Measurements from ENCODE around the gene XIRP2.
"Not testable (repeated sequence)": the region's sequence is repeated elsewhere in the genome, so short reads cannot be mapped to it uniquely, and the experiment has no call there.

Gene XIRP2

GRCh38 chr2:167187978-167188967, 300.0 kb downstream of the XIRP2 start:
- in situ Hi-C loops (cut with MboI; ENCODE audit: low sequenced_read_pairs), result no loop called here

- in situ Hi-C loops (cut with MboI; ENCODE audit: low sequenced_read_pairs), result no loop called here
Measured at GRCh38 chr2:167190053-167190452, 301.8 kb downstream of the XIRP2 start.

- in situ Hi-C loops (cut with MboI; ENCODE audit: low sequenced_read_pairs), result no loop called here
Measured at GRCh38 chr2:167191588-167191987, 303.3 kb downstream of the XIRP2 start.

- in situ Hi-C loops (cut with MboI; ENCODE audit: low sequenced_read_pairs), result no loop called here
Measured at GRCh38 chr2:167192833-167193232, 304.6 kb downstream of the XIRP2 start.

- in situ Hi-C loops (cut with MboI; ENCODE audit: low sequenced_read_pairs), result no loop called here
Measured at GRCh38 chr2:167196461-167197252, 308.4 kb downstream of the XIRP2 start.

- in situ Hi-C loops (cut with MboI; ENCODE audit: low sequenced_read_pairs), result no loop called here
Measured at GRCh38 chr2:167198009-167198408, 309.7 kb downstream of the XIRP2 start.

GRCh38 chr2:167198576-167198975, 310.3 kb downstream of the XIRP2 start:
- in situ Hi-C loops (cut with MboI; ENCODE audit: low sequenced_read_pairs), result no loop called here

- in situ Hi-C loops (cut with MboI; ENCODE audit: low sequenced_read_pairs), result no loop called here
Measured at GRCh38 chr2:167200019-167200418, 311.7 kb downstream of the XIRP2 start.

GRCh38 chr2:167209784-167210183, 321.5 kb downstream of the XIRP2 start:
- in situ Hi-C loops (cut with MboI; ENCODE audit: low sequenced_read_pairs), result no loop called here

- in situ Hi-C loops (cut with MboI; ENCODE audit: low sequenced_read_pairs), result no loop called here
Measured at GRCh38 chr2:167212014-167212648, 323.9 kb downstream of the XIRP2 start.

GRCh38 chr2:167215595-167215994, 327.3 kb downstream of the XIRP2 start:
- in situ Hi-C loops (cut with MboI; ENCODE audit: low sequenced_read_pairs), result no loop called here

- in situ Hi-C loops (cut with MboI; ENCODE audit: low sequenced_read_pairs), result no loop called here
Measured at GRCh38 chr2:167237478-167237877, 349.2 kb downstream of the XIRP2 start.

GRCh38 chr2:167240671-167241070, 352.4 kb downstream of the XIRP2 start:
- in situ Hi-C loops (cut with MboI; ENCODE audit: low sequenced_read_pairs), result no loop called here

GRCh38 chr2:167249197-167249596, 360.9 kb downstream of the XIRP2 start:
- in situ Hi-C loops (cut with MboI; ENCODE audit: low sequenced_read_pairs), result no loop called here

- in situ Hi-C loops (cut with MboI; ENCODE audit: low sequenced_read_pairs), result no loop called here
Measured at GRCh38 chr2:167253025-167253424, 364.7 kb downstream of the XIRP2 start.

GRCh38 chr2:167254721-167255120, 366.4 kb downstream of the XIRP2 start:
- in situ Hi-C loops (cut with MboI; ENCODE audit: low sequenced_read_pairs), result no loop called here

GRCh38 chr2:167258712-167259111, 370.4 kb downstream of the XIRP2 start:
- in situ Hi-C loops (cut with MboI; ENCODE audit: low sequenced_read_pairs), result no loop called here

- in situ Hi-C loops (cut with MboI; ENCODE audit: low sequenced_read_pairs), result no loop called here
Measured at GRCh38 chr2:167264380-167264779, 376.1 kb downstream of the XIRP2 start.

GRCh38 chr2:167265004-167265403, 376.7 kb downstream of the XIRP2 start:
- in situ Hi-C loops (cut with MboI; ENCODE audit: low sequenced_read_pairs), result no loop called here

GRCh38 chr2:167265722-167266121, 377.4 kb downstream of the XIRP2 start:
- in situ Hi-C loops (cut with MboI; ENCODE audit: low sequenced_read_pairs), result no loop called here

- in situ Hi-C loops (cut with MboI; ENCODE audit: low sequenced_read_pairs), result not testable (repeated sequence)
Measured at GRCh38 chr2:167268245-167268644, 380.0 kb downstream of the XIRP2 start.
